HepG2 (cell line): ENCODE results near the gene HSF4. TPM values are rescaled to one million over a fixed set of nuclear protein-coding genes. Genes with fewer than 3 reads are reported as not detected.
A peak's percentile ranks its signal among the peaks of the same experiment; 100 is the strongest.

Source experiments
- NR2C2 ChIP-seq: sonication (generic); formaldehyde crosslinking; IDR thresholded peaks from 2 replicates; pipeline ENCODE4 v1.4.0; 2020; ENCODE audit warnings: missing genetic modification reagents, mild to moderate bottlenecking, moderate library complexity, borderline replicate concordance
- SYNCRIP ChIP-seq: fragments of 200-400 bp; formaldehyde crosslinking; IDR thresholded peaks from 2 replicates; pipeline ENCODE4 v1.6.1; 2018; ENCODE audit warnings: mild to moderate bottlenecking, low read depth, low read length; ENCODE audit not compliant: insufficient read depth
- TEAD3 ChIP-seq: optimal IDR thresholded peaks from 2 replicates; pipeline ENCODE3; 2016; ENCODE audit warnings: borderline replicate concordance
- ZFAT ChIP-seq: sonication (generic); formaldehyde crosslinking; conservative IDR thresholded peaks from 2 replicates; pipeline ENCODE4 v1.8.1; 2023; ENCODE audit warnings: missing genetic modification reagents, inconsistent platforms
- ZNF709 ChIP-seq: sonication (generic); formaldehyde crosslinking; IDR thresholded peaks from 2 replicates; pipeline ENCODE4 v1.5.0; 2020; ENCODE audit warnings: mild to moderate bottlenecking, missing genetic modification reagents
- polyA plus RNA-seq, 8 experiments: library from polyadenylated mRNA; depleted of rRNA in 3 of 8; stranded (reverse) in 7 of 8; unstranded in 1 of 8; fragments of >200 nt; fragmentation: Illumina TruSeq in 4 of 8; extraction: Trizol in 4 of 8; gene quantifications; 2 replicates each; pipeline versions ENCODE4 v1.2.1 to v1.2.3, GENCODE V29; 2011 to 2016; ENCODE audit warnings: low read depth in 4 of 8, missing spikeins in 1 of 8, mixed read lengths in 1 of 8; ENCODE audit not compliant: insufficient read depth in 1 of 8
- total RNA-seq, 5 experiments: library from RNA; depleted of rRNA; stranded (reverse); fragments of >200 nt; fragmentation: Illumina TruSeq; extraction: Trizol; gene quantifications; 2 replicates each; pipeline ENCODE4 v1.2.3, GENCODE V29; 2016; ENCODE audit warnings: low read depth in 1 of 5
- TF ChIP-seq, protein P1 (sequence below): sonication (generic); formaldehyde crosslinking; IDR thresholded peaks from 2 replicates; pipeline ENCODE4 v1.5.0; 2020; ENCODE audit warnings: mild to moderate bottlenecking, missing genetic modification reagents, borderline replicate concordance
- TF ChIP-seq, protein P2 (sequence below): sonication (generic); formaldehyde crosslinking; IDR thresholded peaks from 2 replicates; pipeline ENCODE4 v1.4.0; 2020; ENCODE audit warnings: missing genetic modification reagents
- TF ChIP-seq, protein P3 (sequence below): sonication (generic); formaldehyde crosslinking; IDR thresholded peaks from 2 replicates; pipeline ENCODE4 v1.8.1; 2023; ENCODE audit warnings: mild to moderate bottlenecking, missing genetic modification reagents, borderline replicate concordance
- TF ChIP-seq, protein P4 (sequence below), 2 experiments: sonication (generic) in 1 of 2; formaldehyde crosslinking in 1 of 2; IDR thresholded peaks; 2 replicates each; pipeline versions ENCODE4 v1.6.1 to v1.9.0; 2014 to 2022; ENCODE audit warnings: antibody characterized with exemption in 1 of 2, borderline replicate concordance in 1 of 2, inconsistent platforms in 1 of 2, low read depth in 1 of 2, missing genetic modification reagents in 1 of 2

Gene HSF4
- total and polyA plus RNA-seq, 2 of the 13 experiments (the other 11 are each of a cell fraction or from before 2014, with no cell fraction given) = 3.5 to 16.9 TPM

DNA sequence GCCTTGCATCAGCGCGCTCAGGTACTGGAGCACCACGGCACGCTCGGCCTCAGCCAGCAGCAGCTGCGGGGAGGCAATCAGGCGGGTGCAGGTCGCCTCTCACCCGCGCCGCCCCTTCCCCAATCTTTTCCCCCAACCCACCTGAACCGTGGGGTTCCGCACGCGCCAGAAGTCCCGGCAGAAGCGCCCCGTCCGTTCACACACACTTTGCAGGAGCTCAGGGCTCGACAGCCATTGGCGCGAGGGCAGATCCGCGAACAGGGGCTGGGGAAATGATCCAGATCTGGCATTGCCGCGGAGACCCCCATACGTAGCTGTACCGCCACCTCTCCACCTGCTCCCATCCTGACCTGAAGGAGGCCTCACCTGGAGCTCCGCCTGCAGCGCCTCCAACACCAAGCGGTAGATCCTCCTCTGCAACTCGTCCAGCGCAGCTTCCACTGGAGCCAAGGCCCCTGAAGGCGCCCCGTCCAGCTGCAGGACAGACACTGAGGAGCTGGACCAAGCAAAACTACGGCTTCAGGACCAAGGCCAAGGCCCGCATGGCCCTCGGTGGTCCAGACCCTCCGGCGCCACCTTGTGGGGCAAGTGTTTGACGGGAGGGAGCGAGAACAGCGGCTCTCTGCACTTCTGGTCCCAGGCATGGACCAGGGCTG lies 20.6 kb downstream of the HSF4 start (continued):
- TF ChIP-seq, protein P1, sequence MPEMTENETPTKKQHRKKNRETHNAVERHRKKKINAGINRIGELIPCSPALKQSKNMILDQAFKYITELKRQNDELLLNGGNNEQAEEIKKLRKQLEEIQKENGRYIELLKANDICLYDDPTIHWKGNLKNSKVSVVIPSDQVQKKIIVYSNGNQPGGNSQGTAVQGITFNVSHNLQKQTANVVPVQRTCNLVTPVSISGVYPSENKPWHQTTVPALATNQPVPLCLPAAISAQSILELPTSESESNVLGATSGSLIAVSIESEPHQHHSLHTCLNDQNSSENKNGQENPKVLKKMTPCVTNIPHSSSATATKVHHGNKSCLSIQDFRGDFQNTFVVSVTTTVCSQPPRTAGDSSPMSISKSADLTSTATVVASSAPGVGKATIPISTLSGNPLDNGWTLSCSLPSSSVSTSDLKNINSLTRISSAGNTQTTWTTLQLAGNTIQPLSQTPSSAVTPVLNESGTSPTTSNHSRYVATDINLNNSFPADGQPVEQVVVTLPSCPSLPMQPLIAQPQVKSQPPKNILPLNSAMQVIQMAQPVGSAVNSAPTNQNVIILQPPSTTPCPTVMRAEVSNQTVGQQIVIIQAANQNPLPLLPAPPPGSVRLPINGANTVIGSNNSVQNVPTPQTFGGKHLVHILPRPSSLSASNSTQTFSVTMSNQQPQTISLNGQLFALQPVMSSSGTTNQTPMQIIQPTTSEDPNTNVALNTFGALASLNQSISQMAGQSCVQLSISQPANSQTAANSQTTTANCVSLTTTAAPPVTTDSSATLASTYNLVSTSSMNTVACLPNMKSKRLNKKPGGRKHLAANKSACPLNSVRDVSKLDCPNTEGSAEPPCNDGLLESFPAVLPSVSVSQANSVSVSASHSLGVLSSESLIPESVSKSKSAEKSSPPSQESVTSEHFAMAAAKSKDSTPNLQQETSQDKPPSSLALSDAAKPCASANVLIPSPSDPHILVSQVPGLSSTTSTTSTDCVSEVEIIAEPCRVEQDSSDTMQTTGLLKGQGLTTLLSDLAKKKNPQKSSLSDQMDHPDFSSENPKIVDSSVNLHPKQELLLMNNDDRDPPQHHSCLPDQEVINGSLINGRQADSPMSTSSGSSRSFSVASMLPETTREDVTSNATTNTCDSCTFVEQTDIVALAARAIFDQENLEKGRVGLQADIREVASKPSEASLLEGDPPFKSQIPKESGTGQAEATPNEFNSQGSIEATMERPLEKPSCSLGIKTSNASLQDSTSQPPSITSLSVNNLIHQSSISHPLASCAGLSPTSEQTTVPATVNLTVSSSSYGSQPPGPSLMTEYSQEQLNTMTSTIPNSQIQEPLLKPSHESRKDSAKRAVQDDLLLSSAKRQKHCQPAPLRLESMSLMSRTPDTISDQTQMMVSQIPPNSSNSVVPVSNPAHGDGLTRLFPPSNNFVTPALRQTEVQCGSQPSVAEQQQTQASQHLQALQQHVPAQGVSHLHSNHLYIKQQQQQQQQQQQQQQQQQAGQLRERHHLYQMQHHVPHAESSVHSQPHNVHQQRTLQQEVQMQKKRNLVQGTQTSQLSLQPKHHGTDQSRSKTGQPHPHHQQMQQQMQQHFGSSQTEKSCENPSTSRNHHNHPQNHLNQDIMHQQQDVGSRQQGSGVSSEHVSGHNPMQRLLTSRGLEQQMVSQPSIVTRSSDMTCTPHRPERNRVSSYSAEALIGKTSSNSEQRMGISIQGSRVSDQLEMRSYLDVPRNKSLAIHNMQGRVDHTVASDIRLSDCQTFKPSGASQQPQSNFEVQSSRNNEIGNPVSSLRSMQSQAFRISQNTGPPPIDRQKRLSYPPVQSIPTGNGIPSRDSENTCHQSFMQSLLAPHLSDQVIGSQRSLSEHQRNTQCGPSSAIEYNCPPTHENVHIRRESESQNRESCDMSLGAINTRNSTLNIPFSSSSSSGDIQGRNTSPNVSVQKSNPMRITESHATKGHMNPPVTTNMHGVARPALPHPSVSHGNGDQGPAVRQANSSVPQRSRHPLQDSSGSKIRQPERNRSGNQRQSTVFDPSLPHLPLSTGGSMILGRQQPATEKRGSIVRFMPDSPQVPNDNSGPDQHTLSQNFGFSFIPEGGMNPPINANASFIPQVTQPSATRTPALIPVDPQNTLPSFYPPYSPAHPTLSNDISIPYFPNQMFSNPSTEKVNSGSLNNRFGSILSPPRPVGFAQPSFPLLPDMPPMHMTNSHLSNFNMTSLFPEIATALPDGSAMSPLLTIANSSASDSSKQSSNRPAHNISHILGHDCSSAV (CRISPR knock-in tag) = no peak
- TF ChIP-seq, protein P2, sequence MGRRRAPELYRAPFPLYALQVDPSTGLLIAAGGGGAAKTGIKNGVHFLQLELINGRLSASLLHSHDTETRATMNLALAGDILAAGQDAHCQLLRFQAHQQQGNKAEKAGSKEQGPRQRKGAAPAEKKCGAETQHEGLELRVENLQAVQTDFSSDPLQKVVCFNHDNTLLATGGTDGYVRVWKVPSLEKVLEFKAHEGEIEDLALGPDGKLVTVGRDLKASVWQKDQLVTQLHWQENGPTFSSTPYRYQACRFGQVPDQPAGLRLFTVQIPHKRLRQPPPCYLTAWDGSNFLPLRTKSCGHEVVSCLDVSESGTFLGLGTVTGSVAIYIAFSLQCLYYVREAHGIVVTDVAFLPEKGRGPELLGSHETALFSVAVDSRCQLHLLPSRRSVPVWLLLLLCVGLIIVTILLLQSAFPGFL (CRISPR knock-in tag) = no peak
- TF ChIP-seq TEAD3 (peak; percentile 74), NR2C2 (CRISPR knock-in tag) (no peak), ZFAT (no peak), ZNF709 (no peak; the same call in 1 of the 2 replicates), SYNCRIP (no peak)
- TF ChIP-seq, protein P3, sequence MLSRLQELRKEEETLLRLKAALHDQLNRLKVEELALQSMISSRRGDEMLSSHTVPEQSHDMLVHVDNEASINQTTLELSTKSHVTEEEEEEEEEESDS = no peak
- TF ChIP-seq, protein P4, sequence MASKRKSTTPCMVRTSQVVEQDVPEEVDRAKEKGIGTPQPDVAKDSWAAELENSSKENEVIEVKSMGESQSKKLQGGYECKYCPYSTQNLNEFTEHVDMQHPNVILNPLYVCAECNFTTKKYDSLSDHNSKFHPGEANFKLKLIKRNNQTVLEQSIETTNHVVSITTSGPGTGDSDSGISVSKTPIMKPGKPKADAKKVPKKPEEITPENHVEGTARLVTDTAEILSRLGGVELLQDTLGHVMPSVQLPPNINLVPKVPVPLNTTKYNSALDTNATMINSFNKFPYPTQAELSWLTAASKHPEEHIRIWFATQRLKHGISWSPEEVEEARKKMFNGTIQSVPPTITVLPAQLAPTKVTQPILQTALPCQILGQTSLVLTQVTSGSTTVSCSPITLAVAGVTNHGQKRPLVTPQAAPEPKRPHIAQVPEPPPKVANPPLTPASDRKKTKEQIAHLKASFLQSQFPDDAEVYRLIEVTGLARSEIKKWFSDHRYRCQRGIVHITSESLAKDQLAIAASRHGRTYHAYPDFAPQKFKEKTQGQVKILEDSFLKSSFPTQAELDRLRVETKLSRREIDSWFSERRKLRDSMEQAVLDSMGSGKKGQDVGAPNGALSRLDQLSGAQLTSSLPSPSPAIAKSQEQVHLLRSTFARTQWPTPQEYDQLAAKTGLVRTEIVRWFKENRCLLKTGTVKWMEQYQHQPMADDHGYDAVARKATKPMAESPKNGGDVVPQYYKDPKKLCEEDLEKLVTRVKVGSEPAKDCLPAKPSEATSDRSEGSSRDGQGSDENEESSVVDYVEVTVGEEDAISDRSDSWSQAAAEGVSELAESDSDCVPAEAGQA (IDR thresholded peaks at IDR 0.05; ENCODE audit: low read depth) = no peak
- TF ChIP-seq, protein P4 (CRISPR knock-in tag; IDR thresholded peaks at IDR 0.05; ENCODE audit: borderline replicate concordance) = peak; percentile 86; the same call in 1 of the 2 replicates
